ENCODE measurements around the gene PAFAH2.
A peak's percentile ranks its signal among the peaks of the same experiment; 100 is the strongest.

Gene PAFAH2

DNA sequence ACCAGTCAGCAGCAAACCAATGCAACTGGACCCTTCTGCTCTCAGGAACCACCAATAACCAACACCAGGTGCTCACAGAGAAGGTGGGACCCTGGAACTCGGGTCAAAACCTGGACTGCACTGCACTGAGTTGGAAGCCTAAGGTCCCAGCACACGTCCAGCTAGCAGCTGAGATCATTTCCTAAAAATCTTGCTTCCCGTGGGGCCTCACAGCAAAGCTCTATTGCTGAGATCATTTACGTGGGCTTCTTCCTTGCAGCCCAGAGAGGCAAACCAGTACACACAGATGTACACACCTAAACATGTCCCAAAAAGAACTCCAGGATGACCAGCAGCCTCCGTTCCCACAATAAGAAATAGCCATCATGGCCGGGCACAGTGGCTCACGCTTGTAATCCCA is 68.8 kb downstream of the PAFAH2 start:
- DNase-seq (ENCODE audit: low read depth) = no peak

DNA sequence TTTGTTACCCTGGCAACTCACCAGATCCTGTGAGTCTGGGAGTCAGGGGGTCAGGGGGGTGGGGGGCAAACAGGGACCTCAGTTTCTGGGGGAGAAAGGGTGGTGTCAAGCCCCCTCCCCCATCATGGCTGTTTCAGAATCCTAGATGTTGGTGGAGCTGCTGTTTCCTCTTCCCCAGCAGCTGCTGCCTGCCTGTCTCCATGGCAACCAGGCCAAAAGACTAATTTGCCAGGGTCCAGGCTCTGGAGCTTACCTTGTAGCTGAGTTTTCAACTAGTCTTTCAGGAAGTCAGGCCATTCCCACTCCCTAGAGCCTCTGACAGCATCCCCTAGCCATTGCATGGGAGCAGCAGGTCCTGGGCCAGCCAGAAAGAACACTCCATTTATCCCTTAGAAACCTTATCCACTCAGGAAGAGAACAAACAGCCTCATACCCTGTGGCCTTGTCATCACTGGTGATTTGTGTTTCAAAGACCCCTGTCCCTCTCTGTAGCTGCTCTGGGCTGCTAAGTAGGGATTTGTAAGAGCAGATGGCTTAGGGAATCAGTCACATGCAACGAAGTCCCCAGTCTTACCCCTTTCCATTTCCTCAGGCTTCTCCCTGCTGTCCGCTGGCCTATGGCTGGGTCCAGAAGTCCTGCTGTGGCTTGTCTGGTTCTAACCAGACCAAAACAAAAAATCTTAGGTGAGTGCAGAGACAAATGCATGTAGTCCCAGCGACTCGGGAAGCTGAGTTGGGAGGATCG is 70.2 kb downstream of the PAFAH2 start:
- DNase-seq (ENCODE audit: low read depth) = no peak

DNA sequence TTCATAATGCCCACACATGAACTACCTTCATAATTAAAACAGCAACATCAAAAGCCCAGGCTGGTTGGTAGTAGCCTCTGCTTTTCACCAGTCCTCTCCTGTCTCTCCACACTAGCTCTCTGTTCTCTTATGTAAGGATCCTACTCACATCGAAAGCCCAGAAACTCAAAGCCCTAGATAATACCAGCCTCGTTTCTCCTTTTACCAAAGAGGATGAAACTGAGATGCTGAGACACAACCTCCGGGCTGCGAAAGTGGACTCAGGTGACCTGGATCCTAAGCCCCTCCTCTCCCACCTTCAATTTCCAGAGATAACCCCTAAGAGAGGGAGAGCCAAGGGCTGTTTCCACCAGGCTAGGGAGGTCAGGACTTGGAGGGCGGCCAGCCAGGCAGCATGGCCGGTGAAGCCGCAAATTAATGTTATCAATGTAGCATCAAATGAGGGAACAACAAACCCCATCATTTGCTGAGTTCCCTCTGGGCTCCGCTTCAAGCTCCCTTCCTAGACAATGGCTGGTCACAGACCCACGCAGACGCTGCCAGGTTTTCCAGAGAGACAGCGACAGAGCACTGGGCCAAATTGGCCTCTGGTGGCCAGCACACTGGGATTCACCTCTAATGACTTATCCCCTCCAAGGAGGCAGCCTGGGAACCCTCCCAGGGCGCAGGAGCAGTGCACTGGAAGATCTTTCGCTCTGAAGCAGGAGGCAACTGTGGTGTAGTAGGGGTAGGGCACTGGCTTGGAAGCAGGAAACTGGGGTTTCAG is 70.9 kb downstream of the PAFAH2 start:
- no peak for DNase-seq (ENCODE audit: low read depth)

DNA sequence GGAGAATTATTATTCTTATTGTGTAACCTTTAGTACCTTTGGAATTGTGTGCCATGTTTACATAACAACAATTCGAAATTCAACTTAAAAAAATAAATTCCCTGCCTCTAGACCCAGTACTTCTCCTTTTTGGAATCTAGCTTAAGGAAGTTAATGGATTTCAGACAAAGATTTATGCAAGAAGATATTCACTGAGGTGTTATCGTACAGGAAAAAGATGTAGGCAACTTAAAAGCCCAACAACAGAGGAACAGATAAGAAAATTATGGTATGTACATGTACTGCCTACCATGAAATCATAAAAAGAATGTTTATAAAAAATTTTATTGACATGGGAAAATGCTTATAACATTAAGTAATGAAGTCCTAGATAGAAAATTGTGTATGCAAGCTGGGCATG is 73.4 kb downstream of the PAFAH2 start:
- no peak for DNase-seq (ENCODE audit: low read depth)

DNA sequence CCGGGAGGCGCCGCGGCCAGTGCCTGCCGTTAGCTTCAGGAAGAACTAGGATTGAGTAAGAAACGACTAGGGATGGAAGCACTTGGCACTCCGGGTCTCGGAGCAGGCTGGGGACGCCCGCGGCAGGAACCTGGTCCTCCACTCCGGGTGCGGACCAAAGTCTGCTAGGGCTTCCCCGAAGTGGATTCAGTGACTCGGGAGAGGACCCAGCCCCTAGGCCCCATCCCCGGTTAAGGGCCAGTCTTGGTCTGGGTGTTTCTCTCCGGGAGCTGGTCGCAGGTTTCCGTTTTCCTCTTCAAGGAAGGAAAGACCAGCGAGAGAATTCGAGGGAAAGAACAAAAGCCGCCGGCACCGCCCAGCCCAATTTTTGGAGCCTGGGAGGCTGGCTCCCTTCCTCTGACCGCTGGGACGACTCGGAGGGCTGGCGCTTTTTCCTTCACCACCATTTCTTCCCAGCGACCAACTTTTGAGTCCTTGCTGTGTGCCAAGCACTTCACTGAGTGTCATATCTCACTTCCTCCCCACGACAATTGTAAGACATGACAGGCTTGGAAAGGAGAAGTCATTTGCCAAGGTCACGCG is 74.8 kb downstream of the PAFAH2 start:
- DNase-seq (ENCODE audit: low read depth) = no peak

DNA sequence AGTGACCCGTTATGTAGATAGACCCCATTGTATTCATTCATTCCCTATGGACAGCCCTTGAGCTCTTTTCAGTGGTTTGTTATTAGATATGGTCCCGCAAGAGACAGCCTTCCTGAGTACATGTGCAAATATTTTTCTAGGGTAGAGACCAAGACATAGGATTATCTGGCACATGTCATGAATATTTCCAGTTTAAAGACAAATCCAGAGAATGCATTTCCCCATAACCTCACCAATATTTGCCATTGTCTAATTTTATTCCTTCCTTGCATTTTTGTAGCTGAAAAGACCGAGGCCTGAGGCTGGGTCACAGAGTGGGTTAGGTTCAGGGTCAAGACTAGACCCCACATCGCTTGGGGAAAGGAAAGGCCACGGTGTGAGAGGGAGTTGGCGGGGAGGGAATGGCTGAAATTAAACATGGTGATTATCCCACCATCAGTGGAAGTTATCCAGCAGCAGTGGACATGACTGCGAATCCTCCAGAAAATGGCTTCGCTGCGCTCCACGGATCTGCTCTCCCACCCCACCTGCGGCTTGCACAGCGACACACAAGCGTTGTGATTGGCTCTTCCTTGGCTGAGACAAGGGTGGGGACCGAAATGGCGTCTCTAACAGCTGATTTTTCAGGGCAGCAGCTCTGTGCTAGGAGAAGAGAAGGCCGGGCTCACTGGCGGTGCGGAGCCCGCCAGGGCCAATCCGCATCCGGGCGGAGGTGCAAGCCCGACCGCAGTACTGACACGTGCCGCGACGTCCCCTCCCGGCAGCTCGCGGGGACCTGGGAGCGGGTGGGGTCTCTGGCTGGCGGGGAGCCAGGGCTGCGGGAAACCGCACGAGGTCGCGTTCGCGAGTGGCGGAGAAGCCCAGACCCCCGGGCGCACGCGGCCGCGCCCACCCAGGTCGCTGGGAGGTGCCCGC is 75.5 kb downstream of the PAFAH2 start:
- peak; percentile 31 for DNase-seq (ENCODE audit: low read depth)

DNA sequence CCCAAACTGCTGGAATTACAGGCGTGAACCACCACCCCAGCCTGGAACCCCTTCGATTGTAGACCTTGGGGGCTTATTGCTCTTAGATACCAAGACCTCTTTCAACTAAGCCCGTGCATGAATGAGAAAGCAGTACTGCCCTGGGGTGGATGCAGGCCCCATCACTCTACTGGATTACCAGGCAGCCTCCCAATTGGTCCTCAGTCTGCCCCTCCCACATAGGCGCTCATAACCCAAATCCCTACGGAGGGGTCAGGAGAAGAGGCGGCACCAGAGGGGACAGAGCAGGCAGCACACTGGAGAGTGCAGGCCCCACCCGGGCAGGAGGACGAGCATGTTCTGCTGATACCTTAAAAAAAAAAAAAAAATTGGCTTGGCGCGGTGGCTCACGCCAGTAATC is 79.2 kb downstream of the PAFAH2 start:
- no peak for DNase-seq (ENCODE audit: low read depth)

DNA sequence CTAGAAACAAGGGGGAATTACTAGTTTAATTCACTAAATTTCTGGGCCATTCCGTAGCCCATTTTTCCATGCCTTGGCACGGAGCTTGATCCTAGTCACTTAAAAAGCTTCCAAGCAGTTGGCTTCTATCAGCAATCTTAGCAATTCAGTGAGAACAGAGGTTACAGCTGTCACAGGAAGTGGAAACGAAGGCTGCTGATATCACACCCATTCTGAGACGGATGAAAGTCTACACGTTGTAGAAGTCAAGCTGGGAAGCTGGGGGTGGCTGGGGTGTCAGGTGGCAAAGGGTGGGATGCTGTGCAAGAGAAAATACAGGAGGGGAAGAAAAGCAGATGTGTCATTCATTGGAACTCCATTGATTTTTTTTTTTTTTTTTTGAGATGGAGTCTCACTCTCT is 79.9 kb downstream of the PAFAH2 start:
- peak; percentile 11 for DNase-seq (ENCODE audit: low read depth)

DNA sequence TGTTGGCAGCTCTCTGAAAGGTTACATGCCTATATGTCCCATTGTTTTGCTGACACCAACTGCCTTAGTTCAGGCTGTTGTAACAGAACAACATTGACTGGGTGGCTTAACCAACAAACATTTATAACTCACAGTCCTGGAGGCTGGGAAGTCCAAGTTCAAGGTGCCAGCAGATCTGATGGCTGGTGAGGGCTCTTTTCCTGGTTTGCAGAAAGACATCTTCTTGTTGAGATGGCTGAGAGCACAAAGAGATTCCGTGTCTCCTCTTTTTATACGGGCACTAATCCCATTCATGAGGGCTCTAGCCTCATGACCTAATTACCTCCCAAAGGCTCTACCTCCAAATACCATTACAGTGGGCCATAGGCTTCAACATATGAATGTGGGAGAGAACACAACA is 81.4 kb downstream of the PAFAH2 start:
- no peak for DNase-seq (ENCODE audit: low read depth)

DNA sequence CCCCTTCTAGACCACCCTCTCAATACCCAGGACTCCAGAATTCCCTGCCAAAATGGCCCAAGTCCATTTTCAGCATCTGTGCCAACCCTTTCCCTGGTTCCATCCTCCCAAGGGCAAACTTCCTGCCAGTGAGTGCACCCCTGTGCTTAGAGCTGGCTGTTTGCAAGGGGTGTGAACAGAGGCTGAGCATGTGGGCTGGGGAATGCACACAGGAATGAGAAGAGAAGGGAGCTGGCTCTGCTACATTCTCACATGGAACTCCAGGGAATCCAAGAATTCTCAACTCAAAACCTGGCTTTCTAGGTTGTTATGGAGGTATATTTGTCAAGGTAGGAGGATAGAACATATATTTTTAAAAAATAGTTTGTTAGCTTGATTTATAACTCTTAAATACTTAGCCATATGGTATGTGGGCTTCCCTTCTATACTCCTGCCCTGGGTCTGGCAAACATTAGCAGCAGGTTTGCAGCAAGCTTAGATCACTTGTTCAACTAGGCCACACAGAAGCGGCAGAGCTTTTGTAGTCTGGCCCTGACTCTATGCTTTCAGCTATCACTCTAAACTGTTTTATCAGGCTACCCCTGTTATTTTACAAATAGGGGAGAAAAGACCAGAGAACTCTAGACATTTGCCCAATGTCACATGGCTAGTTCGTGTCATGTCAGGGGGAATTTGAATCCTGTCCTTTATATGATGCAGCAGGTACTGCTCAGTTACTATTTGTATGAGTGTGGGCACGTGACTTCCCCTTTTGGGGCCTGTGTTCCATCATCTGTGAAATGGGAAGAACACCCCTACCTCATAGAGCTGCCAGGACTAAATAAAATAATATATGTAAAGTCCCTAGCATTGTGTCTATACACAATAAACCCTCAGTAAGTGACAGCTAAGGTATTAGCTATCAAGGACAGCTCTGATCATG is 83.5 kb downstream of the PAFAH2 start:
- DNase-seq (ENCODE audit: low read depth) = no peak

DNA sequence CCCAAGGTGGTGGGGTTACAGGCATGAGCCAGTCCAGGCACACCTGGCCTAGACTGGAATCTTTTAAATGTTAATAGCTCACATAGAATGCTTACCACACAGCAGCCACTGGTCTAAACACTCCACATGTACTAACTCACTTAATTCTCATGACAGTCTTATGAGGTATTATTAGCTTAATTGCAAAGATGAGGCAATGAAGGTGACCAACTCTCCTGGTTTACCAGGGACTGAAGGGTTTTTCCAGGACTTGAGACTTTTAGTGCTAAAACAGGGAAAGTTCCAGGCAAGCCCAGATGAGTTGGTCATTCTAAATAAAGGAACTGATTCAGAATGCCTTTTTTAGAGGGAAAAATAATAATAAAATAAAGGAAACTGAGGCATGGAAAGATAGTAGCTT is 84.7 kb downstream of the PAFAH2 start:
- no peak for DNase-seq (ENCODE audit: low read depth)

DNA sequence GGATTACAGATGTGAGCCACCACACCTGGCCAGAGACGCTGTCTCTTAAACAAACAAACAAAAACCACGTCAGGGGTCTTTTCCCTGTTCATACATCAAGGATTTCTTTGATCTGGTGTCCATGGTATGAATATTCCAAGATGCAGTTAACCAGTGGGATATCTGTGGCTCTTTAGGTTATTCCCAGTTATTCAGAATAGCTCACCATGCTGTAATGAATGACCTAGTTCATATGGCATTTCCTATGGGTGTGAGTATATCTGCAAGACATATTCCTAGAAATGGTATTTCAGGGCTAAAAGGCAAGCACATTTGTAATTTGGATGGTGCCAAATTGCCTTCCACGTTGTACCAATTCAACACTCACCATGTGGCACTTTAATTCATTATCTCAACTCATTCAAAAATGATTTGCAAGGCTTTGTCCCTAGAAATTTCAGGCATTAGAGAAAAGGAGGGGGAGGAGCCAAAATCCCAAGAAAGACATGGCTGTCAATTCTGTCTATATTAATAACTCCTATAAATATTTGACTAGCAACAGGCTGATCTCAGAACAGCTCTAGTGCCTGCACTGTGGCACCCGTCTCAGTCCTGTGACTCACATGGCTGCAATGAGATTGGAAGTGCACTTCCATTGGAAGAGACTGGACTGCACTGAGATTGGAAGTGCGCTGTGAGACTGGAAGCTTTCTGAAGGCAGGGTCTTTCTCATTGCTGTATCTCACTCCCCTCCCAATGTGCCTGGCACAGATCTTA is 85.6 kb downstream of the PAFAH2 start:
- no peak for DNase-seq (ENCODE audit: low read depth)

DNA sequence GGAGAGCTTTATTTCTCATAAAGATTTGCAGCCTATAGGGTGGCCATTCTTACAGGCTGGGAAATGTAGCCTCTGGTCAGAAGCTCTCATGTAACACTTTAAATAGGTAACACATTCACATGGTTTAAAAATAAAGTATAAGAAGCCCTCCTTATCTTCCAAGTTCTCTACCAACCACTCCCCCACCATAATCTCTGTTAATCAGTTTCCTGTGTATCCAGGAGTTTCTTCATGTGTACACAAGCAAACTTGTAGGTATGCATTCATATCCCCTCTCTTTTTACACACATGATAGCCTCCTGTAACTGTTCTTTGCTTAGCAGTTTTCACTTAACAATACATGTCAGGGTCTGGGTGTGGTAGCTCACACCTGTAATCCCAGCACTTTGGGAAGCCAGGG is 86.7 kb downstream of the PAFAH2 start:
- no peak for DNase-seq (ENCODE audit: low read depth)
